ENCODE measurements around the gene PRKCH. TPM values are rescaled to one million over a fixed set of nuclear protein-coding genes. Genes with fewer than 3 reads are reported as not detected.

Gene PRKCH
- total RNA-seq, 3 donors from 2014 or later = 27.0 to 41.3 (median 34.0) TPM

GRCh38 chr14:61345151-61345482, 23.7 kb downstream of the PRKCH start:
- H3K27ac ChIP-seq = peak overlapping the region; percentile 59 to 62
- TF ChIP-seq POLR2AphosphoS5 (IDR thresholded peaks at IDR 0.05) (no peak), CTCF (IDR thresholded peaks at IDR 0.05) (no peak), POLR2A (IDR thresholded peaks at IDR 0.05) (no peak)
- no peak overlapping the region for H3K4me3 ChIP-seq
- H3K4me1 ChIP-seq = no peaks in the 10 kb centered on the region
- H3K9me3 ChIP-seq = no peaks in the 10 kb centered on the region
- no peaks in the 10 kb centered on the region for H3K27me3 ChIP-seq
- H3K36me3 ChIP-seq = no peaks in the 10 kb centered on the region
- DNase-seq (ENCODE audit: low spot score in 2 of 2) = no peak
- intact Hi-C loops (cut with DNase I; ENCODE audit: low total_unique reads) = no loop called here

- no peak overlapping the region for H3K27ac ChIP-seq
- H3K9me3 ChIP-seq = no peaks in the 10 kb centered on the region
- H3K36me3 ChIP-seq = no peaks in the 10 kb centered on the region
- no peaks in the 10 kb centered on the region for H3K27me3 ChIP-seq
- H3K4me1 ChIP-seq = no peaks in the 10 kb centered on the region
- TF ChIP-seq POLR2A (IDR thresholded peaks at IDR 0.05) (no peak), CTCF (IDR thresholded peaks at IDR 0.05) (no peak), POLR2AphosphoS5 (IDR thresholded peaks at IDR 0.05) (no peak)
- DNase-seq (ENCODE audit: low spot score in 2 of 2) = no peak
- intact Hi-C loops (cut with DNase I; ENCODE audit: low total_unique reads) = no loop called here
- H3K4me3 ChIP-seq = no peak overlapping the region
Observed at GRCh38 chr14:61346221-61346620, 24.8 kb downstream of the PRKCH start.

- Histone ChIP-seq H3K36me3 (no peaks in the 10 kb centered on the region), H3K27ac (no peak overlapping the region), H3K4me1 (no peaks in the 10 kb centered on the region), H3K4me3 (no peak overlapping the region), H3K27me3 (no peaks in the 10 kb centered on the region), H3K9me3 (no peaks in the 10 kb centered on the region)
- intact Hi-C loops (cut with DNase I; ENCODE audit: low total_unique reads) = no loop called here
- no peak for TF ChIP-seq CTCF (IDR thresholded peaks at IDR 0.05)
- DNase-seq (ENCODE audit: low spot score in 2 of 2) = no peak
Observed at GRCh38 chr14:61346793-61347192, 25.4 kb downstream of the PRKCH start.

GRCh38 chr14:61347826-61348443, 26.6 kb downstream of the PRKCH start:
- TF ChIP-seq POLR2A (IDR thresholded peaks at IDR 0.05) = no peak
- no peak for TF ChIP-seq CTCF (IDR thresholded peaks at IDR 0.05)
- no peak for TF ChIP-seq POLR2AphosphoS5 (IDR thresholded peaks at IDR 0.05)
- no peak for DNase-seq (ENCODE audit: low spot score in 2 of 2)
- intact Hi-C loops (cut with DNase I; ENCODE audit: low total_unique reads) = no loop called here
- Histone ChIP-seq H3K4me1 (no peaks in the 10 kb centered on the region), H3K9me3 (no peaks in the 10 kb centered on the region), H3K4me3 (no peak overlapping the region), H3K36me3 (no peaks in the 10 kb centered on the region), H3K27ac (peak overlapping the region; percentile 29 to 54), H3K27me3 (no peaks in the 10 kb centered on the region)

- no peak for DNase-seq (ENCODE audit: low spot score in 2 of 2)
- Histone ChIP-seq H3K9me3 (no peaks in the 10 kb centered on the region), H3K27me3 (no peaks in the 10 kb centered on the region), H3K4me1 (no peaks in the 10 kb centered on the region), H3K27ac (no peak overlapping the region), H3K36me3 (no peaks in the 10 kb centered on the region), H3K4me3 (no peak overlapping the region)
- intact Hi-C loops (cut with DNase I; ENCODE audit: low total_unique reads) = no loop called here
- TF ChIP-seq CTCF (IDR thresholded peaks at IDR 0.05) (no peak), POLR2AphosphoS5 (IDR thresholded peaks at IDR 0.05) (no peak), POLR2A (IDR thresholded peaks at IDR 0.05) (no peak)
Observed at GRCh38 chr14:61350427-61351270, 29.3 kb downstream of the PRKCH start.

Measured in breast epithelium (tissue), 4 donors.